DND-41 (cell line): ENCODE data around the gene RNF213.
A peak's percentile ranks its signal among the peaks of the same experiment; 100 is the strongest.

Experiments
- ATAC-seq: fragments of 200-7000 bp; cut with Tn5 transposase; 3 replicates; pipeline ENCODE4 v1.9.1; 2021; ENCODE audit warnings: low read depth; ENCODE audit not compliant: insufficient read depth
- DNase-seq: peaks from one replicate; pipeline ENCODE4 v3.0.0-alpha.2; 2020
- H2AFZ ChIP-seq: 2 replicates; pipeline ENCODE4 v1.6.0; 2012; ENCODE audit warnings: low read depth, low read length
- H3K27ac ChIP-seq: 2 replicates; pipeline ENCODE4 v1.5.1; 2012; ENCODE audit warnings: low read length, inconsistent platforms
- H3K27me3 ChIP-seq: fragments of 200-600 bp; sonication (generic); 2 replicates; pipeline ENCODE4 v1.6.0; 2012; ENCODE audit warnings: low read length, mild to moderate bottlenecking, inconsistent platforms; ENCODE audit not compliant: insufficient read depth, poor library complexity
- H3K36me3 ChIP-seq: 2 replicates; pipeline ENCODE4 v1.5.1; 2012; ENCODE audit warnings: low read length, inconsistent platforms; ENCODE audit not compliant: insufficient read depth
- H3K4me1 ChIP-seq: 2 replicates; pipeline ENCODE4 v1.5.1; 2012; ENCODE audit warnings: mild to moderate bottlenecking, low read length; ENCODE audit not compliant: insufficient read depth
- H3K4me2 ChIP-seq: 2 replicates; pipeline ENCODE4 v1.6.0; 2012; ENCODE audit warnings: mild to moderate bottlenecking, moderate library complexity, low read length, inconsistent platforms; ENCODE audit not compliant: insufficient read depth
- H3K4me3 ChIP-seq, 2 experiments: fragments of 200-600 bp in 1 of 2; shearing (Covaris generic) in 1 of 2; 2 replicates each; pipeline ENCODE4 v1.5.1; 2012 to 2016; ENCODE audit warnings: inconsistent platforms in 2 of 2, low read length in 2 of 2, mild to moderate bottlenecking in 2 of 2, low read depth in 1 of 2, moderate library complexity in 1 of 2
- H3K79me2 ChIP-seq: 2 replicates; pipeline ENCODE4 v1.6.0; 2012; ENCODE audit warnings: low read length, inconsistent platforms; ENCODE audit not compliant: insufficient read depth
- H3K9ac ChIP-seq: 2 replicates; pipeline ENCODE4 v1.6.0; 2012; ENCODE audit warnings: low read depth, mild to moderate bottlenecking, inconsistent platforms, low read length, moderate library complexity
- H3K9me3 ChIP-seq: 2 replicates; pipeline ENCODE4 v1.5.1; 2012; ENCODE audit warnings: low read length, moderate library complexity, mild to moderate bottlenecking, inconsistent platforms; ENCODE audit not compliant: insufficient read depth, severe bottlenecking
- H4K20me1 ChIP-seq: 2 replicates; pipeline ENCODE4 v1.6.0; 2012; ENCODE audit warnings: low read length; ENCODE audit not compliant: insufficient read depth
- CTCF ChIP-seq: IDR thresholded peaks from 2 replicates; pipeline ENCODE4 v1.5.1; 2012; ENCODE audit warnings: borderline replicate concordance, low read length, moderate library complexity, mild to moderate bottlenecking; ENCODE audit not compliant: poor library complexity, severe bottlenecking; ENCODE audit errors: extremely low read depth
- EZH2 ChIP-seq: IDR thresholded peaks from 3 replicates; pipeline ENCODE4 v1.6.1; 2012; ENCODE audit warnings: borderline replicate concordance, low read depth, mild to moderate bottlenecking, moderate library complexity, low read length, inconsistent platforms; ENCODE audit not compliant: severe bottlenecking

Gene RNF213

GRCh38 chr17:80253631-80254395, 6.8 kb upstream of the RNF213 start:
- Histone ChIP-seq H3K9ac (no peak overlapping the region), H3K4me2 (no peak overlapping the region), H3K27me3 (no peaks in the 10 kb centered on the region), H3K27ac (peak overlapping the region; percentile 75), H2AFZ (no peak overlapping the region), H4K20me1 (no peaks in the 10 kb centered on the region), H3K9me3 (no peaks in the 10 kb centered on the region), H3K36me3 (no peaks in the 10 kb centered on the region), H3K4me3 (no peak overlapping the region), H3K4me1 (peaks cover 24% of the 10 kb centered on the region), H3K79me2 (no peaks in the 10 kb centered on the region)
- ATAC-seq (no peak), DNase-seq (no peak)
- no peak for TF ChIP-seq CTCF
- TF ChIP-seq EZH2: no peak

GRCh38 chr17:80254396-80255251, 6.0 kb upstream of the RNF213 start:
- H3K27ac ChIP-seq: peak overlapping the region; percentile 75
- no peaks in the 10 kb centered on the region for H4K20me1 ChIP-seq
- ATAC-seq: peak; percentile 93
- DNase-seq: peak; percentile 84
- no peak overlapping the region for H3K4me3 ChIP-seq
- peak overlapping the region; percentile 41 for H3K4me2 ChIP-seq
- 0 out of 2 replicates have a peak overlapping the region, but pooled peaks have one; percentile 0 for H3K9ac ChIP-seq
- no peaks in the 10 kb centered on the region for H3K36me3 ChIP-seq
- H3K4me1 ChIP-seq: peaks cover 24% of the 10 kb centered on the region
- H3K27me3 ChIP-seq: no peaks in the 10 kb centered on the region
- H3K9me3 ChIP-seq: no peaks in the 10 kb centered on the region
- H2AFZ ChIP-seq: no peak overlapping the region
- no peaks in the 10 kb centered on the region for H3K79me2 ChIP-seq
- TF ChIP-seq CTCF: no peak
- TF ChIP-seq EZH2: no peak

GRCh38 chr17:80256034-80256350, 4.7 kb upstream of the RNF213 start:
- Histone ChIP-seq H3K4me2 (no peak overlapping the region), H3K27ac (no peak overlapping the region; the same call in 1 of the 2 replicates), H2AFZ (no peak overlapping the region), H3K27me3 (no peaks in the 10 kb centered on the region), H4K20me1 (no peaks in the 10 kb centered on the region), H3K4me1 (peaks cover 29% of the 10 kb centered on the region), H3K36me3 (peaks cover under 1% of the 10 kb centered on the region; the same call in 1 of the 2 replicates), H3K4me3 (no peak overlapping the region), H3K79me2 (no peaks in the 10 kb centered on the region), H3K9me3 (no peaks in the 10 kb centered on the region), H3K9ac (no peak overlapping the region)
- DNase-seq: no peak
- no peak for TF ChIP-seq EZH2
- no peak for TF ChIP-seq CTCF
- ATAC-seq: no peak
